ENCODE data around the gene ZNF446.
A peak's percentile ranks its signal among the peaks of the same experiment; 100 is the strongest.
"Not testable (repeated sequence)": the region's sequence is repeated elsewhere in the genome, so short reads cannot be mapped to it uniquely, and the experiment has no call there.

ZNF446 gene

GRCh38 chr19:58470837-58471543, 5.2 kb upstream of the ZNF446 start:
- DNase-seq: not testable (repeated sequence)

DNA sequence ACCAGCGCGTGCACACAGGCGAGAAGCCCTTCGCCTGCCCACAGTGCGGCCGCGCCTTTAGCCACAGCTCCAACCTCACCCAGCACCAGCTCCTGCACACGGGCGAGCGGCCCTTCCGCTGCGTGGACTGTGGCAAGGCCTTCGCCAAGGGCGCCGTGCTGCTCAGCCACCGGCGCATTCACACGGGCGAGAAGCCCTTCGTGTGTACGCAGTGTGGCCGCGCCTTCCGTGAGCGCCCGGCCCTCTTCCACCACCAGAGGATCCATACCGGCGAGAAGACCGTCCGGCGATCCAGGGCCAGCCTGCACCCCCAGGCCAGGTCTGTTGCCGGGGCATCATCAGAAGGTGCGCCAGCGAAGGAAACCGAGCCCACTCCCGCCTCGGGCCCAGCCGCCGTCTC, 4.4 kb upstream of the ZNF446 start:
- DNase-seq: no peak

GRCh38 chr19:58473775-58474174, 2.4 kb upstream of the ZNF446 start:
- no peak for DNase-seq

DNA sequence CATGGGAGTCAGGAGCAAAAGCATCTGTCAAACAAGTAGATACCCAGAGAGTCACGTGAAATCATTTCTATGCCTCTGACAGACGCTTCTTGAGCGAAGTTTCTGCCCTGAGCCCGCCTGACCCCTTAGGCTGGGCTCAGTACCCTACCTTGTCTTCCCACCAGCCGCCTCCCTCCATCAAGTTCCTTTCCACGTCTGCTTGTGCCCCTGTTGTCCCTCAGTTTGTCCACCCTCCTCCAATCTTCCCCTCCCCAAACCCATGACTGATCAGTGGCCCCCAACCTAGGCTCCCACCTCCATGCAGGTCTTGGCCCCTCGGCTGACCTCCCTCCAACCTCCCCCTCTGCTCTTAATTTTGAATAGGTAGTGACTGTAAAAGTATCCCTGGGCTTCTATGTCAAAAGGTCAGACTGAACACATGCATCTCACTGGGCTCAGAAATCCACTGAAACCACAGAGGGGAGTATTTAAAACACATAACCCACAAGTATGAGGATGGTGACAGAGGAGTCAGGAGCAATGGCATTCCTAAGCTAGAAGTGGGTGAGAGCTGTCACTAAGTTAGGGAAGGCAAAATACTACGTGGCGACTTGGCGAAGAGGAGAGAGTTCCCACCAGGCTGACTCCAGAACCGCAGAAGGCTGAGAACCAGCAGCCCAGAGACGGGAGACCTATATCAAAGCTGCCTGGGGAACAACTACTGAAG, 1.7 kb upstream of the ZNF446 start:
- no peak for DNase-seq

DNA sequence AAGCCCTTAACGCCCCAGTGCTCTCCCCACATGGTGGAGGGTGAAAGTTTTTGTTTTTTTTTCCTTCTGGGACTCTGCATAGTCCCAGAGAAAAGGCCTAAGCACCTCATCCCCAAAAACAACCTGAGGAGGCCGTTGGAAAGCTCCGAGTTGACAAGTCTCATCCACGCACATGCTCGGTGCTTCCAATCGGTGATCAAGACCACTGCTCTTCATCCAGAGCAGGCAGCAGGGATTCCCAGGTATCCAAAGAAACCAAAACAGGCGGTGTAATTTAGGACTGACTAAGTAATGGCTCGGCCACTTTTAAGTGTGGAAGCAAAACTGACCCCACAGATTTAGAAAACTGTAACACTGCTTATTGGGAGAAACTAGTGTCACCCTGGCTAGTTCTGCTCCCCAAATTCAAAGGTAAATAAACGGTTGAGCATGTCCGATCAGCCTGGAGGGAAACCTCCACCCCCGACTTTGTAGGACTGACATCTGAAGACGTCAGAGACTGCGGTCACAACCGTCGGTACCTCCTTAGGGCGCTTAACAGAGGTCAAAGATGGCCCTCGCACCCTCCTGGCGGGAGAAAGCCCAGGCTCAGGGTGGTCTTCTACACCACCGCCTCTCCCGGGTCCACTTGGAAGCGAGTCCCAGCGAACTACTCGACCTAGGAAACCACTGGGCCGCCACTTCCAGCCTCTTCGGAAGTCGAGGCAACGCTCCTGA, 997 bp upstream of the ZNF446 start:
- no peak for DNase-seq

DNA sequence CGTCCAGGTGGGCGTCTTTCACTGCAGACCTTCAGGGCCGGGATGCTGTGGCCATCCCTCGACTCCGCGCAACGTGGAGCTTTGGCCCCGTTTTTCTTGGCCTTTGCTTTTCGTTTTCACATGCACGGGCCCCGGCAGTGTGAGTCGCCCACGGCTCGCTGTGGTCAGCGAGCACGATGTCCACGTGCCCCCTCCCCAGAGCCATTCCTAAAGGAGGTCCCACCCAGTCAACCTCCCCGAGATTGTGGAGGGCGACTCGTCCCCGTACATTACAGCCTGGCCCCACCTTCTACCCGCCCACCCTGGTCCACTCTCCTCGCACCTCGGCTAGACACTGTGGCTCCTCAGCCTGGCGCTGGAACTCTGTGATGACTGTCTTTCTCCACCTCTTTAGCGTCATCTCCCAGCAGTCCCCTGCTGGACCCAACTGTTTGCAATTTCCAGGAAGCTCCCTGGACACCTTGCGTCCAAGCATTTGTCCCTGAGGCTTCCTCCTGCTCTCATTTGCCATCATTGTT, 405 bp downstream of the ZNF446 start:
- DNase-seq: no peak

- no peak for DNase-seq
These were observed 978 bp downstream of the ZNF446 start for GRCh38 chr19:58477130-58477529.

DNA sequence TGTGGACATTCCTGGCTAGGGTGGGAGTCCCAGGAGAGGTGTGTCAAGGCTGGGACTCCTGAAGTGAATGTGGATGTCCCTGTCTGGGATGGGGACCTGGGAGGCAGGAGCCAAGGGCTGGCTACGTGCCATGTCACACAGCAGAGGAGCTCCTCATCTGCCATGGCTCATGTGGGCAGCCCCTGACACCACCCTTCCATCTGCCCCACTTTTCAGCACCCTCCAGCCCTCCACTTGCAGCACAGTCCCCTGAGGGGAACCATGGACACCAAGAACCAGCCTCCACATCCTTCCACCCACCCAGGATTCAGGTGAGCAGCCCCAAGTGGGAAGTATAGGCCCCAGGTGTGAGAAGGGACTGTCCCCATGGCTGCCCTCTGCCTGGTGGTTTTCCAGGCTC, 1.7 kb downstream of the ZNF446 start:
- no peak for DNase-seq

- no peak for DNase-seq
These were observed 3.2 kb downstream of the ZNF446 start for GRCh38 chr19:58479303-58479702.

DNA sequence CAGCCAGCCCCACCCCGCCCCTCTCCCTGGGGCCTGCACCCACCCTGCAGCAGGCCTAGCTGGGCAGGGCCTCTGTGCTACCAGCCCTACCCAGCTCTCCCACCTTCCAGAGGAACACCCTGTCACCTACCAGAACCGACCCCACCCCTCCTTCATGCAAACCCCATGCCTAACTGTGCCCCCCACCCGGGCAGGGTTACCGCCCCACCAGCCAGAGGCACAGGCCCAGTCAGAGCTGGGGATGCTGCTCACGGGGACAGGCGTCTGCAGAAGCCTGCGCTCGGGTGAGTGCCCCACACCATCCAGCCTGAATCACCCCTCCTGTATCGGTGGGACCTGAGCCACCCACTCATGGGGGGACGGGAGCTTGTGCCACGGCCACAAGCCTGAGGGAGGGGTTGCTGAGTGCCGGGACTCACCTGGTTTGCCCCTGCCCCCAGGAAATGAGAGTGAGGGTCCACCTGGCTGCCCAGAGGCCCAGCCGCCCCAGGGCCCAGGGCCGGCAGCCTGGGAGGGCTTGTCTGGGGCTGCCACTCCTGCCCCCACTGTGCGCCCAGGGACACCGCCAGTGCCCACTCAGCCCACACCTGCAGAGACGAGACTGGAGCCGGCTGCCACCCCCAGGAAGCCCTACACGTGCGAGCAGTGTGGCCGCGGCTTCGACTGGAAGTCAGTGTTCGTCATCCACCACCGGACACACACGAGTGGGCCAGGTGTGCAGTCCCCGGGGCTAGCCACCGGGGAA, 3.8 kb downstream of the ZNF446 start:
- no peak for DNase-seq

- no peak for DNase-seq
These were observed 4.3 kb downstream of the ZNF446 start for GRCh38 chr19:58480481-58480830.

DNA sequence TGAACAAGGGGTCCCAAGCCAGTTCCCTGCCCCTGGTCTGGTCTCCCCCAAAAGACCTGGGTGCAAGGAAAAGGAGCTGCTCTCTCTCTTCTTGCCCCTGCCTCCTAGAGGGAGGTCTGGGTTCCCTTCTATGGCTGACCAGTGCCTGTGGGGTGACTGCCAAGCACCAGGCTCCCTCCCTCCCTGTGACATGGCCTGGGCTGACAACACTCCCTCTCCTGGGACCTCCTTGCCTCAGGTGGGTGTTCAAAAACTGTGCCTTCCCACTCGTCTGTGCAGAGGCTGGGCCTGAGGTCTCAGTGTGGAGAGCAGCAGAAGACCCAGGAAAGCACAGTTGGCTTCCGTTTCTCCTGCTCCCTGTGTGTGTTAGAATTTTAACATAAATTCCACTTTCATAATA, 4.7 kb downstream of the ZNF446 start:
- no peak for DNase-seq

DNA sequence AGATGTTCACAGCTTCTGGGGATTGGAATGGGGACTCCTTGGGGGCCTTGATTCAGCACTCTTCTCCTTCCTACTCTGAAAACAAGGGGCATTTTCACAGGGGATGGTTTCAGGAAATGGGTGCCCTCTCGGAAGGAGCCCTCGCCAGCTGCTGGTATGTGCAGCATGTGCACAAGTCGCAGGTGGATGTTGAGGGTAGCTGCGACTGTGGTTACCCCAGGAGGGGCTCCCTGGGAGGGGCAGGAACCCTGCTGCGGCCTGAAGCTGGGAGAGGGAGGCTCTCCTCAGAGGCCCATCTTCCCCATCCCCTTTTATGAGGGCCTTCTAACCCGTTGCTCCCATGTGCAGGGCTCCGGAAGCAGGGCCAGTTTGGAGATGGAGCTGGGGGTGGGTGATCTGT, 6.2 kb downstream of the ZNF446 start:
- no peak for DNase-seq

DNA sequence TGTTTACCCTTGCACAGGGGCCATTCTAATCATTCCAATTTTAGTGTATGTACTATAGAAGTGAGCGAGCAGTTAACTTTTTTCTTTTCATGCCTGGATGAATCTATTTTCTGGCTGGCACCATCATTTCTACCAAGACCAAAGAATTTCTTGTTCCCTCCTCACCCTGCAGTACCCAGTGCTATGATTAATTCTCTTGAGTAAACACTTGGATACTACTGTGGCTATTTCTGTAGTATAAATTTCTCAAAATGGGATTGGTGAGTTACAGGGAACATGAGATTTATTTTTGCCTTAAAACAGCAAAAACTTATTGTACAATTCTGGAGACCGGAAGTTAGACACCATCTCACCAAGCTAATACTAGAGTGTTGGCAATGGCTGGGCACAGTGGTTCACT, 7.6 kb downstream of the ZNF446 start:
- no peak for DNase-seq

- not testable (repeated sequence) for DNase-seq
These were observed 8.2 kb downstream of the ZNF446 start for GRCh38 chr19:58484349-58484748.

DNA sequence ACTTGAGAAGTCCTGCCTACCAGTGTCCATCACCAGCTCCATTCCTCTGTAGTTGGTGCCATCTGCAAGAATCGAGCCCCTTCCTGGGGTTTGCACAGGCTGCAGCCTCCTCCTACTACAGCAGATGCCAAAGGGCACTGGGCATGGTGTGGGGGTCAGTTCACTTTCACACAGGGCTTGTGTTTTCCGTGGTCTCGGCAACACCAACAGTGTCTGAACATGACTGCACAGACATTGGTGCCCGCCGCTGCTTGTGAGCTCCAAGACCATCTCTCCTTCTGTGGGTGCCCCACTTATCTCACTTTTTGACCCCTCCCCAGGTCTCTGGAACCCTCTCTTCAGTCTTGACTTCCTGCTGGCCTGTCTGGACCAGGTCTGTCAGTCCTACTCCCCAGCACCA, 15.2 kb downstream of the ZNF446 start:
- no peak for DNase-seq

- DNase-seq: no peak
These were observed 16.1 kb downstream of the ZNF446 start for GRCh38 chr19:58492265-58492664.

DNA sequence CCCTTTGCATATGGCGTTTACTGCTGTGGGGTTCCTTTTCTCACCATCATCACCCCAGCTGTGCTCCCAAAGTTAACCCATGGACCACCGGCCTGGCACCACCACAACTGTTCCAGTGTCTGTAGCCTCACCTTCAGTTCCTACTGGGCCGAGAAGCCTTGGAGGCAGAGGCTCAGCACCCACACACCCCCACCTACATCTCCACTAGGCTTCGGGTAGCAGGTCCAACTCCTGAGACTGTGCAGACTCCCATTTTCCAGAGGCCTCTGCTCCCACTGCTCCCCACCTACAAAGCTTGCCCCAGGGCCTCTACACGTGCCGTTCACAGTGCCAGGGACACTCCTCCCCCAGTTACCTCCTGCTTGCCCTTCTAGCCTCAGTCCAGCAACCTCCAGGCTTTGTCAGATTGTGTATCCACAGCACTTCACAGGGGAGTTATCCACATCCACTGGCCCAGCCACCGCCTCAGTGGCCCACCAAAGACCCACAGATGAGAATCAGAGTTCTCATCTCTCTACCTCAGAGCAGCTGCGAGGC, 21.6 kb downstream of the ZNF446 start:
- DNase-seq: no peak

DNA sequence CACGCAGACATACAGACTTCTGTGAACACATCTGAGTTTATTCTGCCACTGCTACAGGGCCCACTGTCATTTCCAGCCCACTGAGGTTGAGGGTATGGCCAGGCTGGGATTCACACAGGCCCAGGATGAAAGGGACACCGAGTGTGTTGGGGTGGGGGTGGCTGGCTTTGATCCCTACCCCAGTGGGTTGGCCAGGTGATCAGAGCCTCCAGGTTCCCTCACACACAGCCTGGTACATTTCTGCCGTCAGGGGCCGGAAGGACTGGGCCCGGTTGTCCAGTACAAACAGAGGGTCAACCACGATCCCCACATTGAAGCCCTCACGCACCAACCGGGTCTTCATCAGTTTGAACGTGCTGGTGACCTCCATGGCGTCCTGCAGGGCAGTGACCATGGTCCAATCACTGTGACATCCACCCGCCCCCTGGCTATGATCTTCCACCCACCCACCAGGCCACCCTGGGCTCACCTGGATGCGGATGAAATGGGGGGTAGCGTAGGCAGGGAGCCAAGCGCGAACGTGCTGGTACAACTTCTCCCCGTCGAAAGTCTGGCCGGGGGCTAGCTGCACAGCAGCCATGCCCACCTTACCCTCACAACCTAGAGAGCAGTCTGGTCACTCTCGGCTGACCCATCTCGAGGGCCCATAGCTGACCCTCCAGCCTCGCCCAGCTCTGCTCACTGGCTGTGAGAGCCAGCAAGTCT, 22.3 kb downstream of the ZNF446 start:
- DNase-seq: peak; percentile 47

DNA sequence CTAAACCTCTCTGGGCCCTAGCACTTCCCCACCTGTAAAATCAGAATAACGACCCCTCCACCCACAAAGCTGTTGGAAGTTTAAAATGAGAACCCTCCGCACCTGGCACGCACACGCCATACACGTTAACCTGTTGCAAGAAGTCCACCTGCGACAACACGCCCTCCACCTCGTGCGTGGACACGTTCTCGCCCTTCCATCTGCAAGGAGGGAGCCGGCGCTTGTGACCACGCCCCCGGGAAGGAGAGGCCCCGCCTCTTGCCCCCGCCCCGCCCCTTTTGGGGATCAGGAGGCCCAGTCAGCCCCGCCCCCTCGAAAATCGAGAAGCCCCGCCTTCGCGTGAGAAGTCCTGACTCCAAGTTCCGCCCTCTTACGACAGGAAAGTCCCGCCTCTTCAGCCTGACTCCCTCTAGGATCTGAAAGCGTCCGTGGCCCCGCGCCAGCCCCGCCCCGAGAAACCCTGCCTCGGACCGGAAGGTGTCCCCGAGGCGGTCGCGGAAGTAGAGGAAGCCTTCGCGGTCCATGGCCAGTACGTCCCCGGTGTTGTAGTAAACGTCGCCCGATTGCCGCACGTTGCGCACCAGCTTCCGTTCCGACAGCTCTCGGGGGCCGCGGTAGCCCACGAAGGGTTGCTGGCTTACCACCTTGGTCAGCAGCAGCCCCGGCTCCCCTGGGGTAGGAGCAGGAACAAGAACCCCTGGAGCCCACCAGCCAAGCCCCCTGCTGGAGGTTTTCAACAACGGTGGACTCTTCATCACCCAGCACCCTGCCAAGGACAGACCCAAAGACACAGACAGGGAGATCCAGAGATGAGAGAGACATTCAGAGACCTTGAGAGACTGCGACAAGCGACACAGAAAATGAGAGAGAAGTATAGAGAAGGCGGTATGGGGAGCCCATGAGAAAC, 23.1 kb downstream of the ZNF446 start:
- peak; percentile 99 for DNase-seq

- DNase-seq: no peak
These were observed 24.1 kb downstream of the ZNF446 start for GRCh38 chr19:58500242-58500641.
